Caki2 (cell line): Measurements from ENCODE around the gene GLIS1. TPM values are rescaled to one million over a fixed set of nuclear protein-coding genes. Genes with fewer than 3 reads are reported as not detected.

ENCODE experiments used
- DNase-seq: peaks from one replicate; pipeline ENCODE4 v3.0.0-alpha.2; 2015; ENCODE audit warnings: low read depth
- in situ Hi-C: cut with HindIII; loops from 2 replicates; pipeline ENCODE4 v1.10.0; 2016; ENCODE audit warnings: low sequenced_read_pairs, low pct_unique_long_range_greater_than_20kb, mixed read lengths
- total RNA-seq: library from RNA; depleted of rRNA; stranded (reverse); fragments of >200 nt; shearing (Covaris generic); gene quantifications from 2 replicates; pipeline ENCODE4 v1.2.3, GENCODE V29; 2014; ENCODE audit warnings: low replicate concordance

Gene GLIS1
- total RNA-seq, 1 experiment from 2014 or later: 0.03 TPM

- no peak for DNase-seq
- in situ Hi-C loops: no loop called here
These were observed 143.1 kb downstream of the GLIS1 start for GRCh38 chr1:53595906-53596305.

GRCh38 chr1:53594391-53595180, 144.4 kb downstream of the GLIS1 start:
- no peak for DNase-seq
- in situ Hi-C loops: no loop called here

- in situ Hi-C loops: no loop called here
- DNase-seq: no peak
These were observed 145.1 kb downstream of the GLIS1 start for GRCh38 chr1:53593758-53594380.

GRCh38 chr1:53592985-53593757, 145.8 kb downstream of the GLIS1 start:
- DNase-seq: no peak
- in situ Hi-C loops: no loop called here

- in situ Hi-C loops: no loop called here
- DNase-seq: peak; percentile 40
These were observed 146.4 kb downstream of the GLIS1 start for GRCh38 chr1:53592521-53592982.

- no peak for DNase-seq
- in situ Hi-C loops: no loop called here
These were observed 147.0 kb downstream of the GLIS1 start for GRCh38 chr1:53591924-53592323.

- in situ Hi-C loops: no loop called here
- DNase-seq: no peak
These were observed 148.1 kb downstream of the GLIS1 start for GRCh38 chr1:53590531-53591515.

GRCh38 chr1:53590104-53590503, 148.9 kb downstream of the GLIS1 start:
- in situ Hi-C loops: no loop called here
- DNase-seq: no peak

GRCh38 chr1:53589043-53589887, 149.7 kb downstream of the GLIS1 start:
- in situ Hi-C loops: no loop called here
- no peak for DNase-seq

GRCh38 chr1:53588053-53588779, 150.7 kb downstream of the GLIS1 start:
- in situ Hi-C loops: no loop called here
- no peak for DNase-seq

- in situ Hi-C loops: no loop called here
- DNase-seq: no peak
These were observed 151.5 kb downstream of the GLIS1 start for GRCh38 chr1:53587252-53587988.

GRCh38 chr1:53586765-53587164, 152.2 kb downstream of the GLIS1 start:
- DNase-seq: no peak
- in situ Hi-C loops: no loop called here

- no peak for DNase-seq
- in situ Hi-C loops: no loop called here
These were observed 153.4 kb downstream of the GLIS1 start for GRCh38 chr1:53585565-53585964.

- no peak for DNase-seq
- in situ Hi-C loops: no loop called here
These were observed 153.8 kb downstream of the GLIS1 start for GRCh38 chr1:53585129-53585528.

GRCh38 chr1:53584777-53585107, 154.2 kb downstream of the GLIS1 start:
- in situ Hi-C loops: no loop called here
- no peak for DNase-seq
